WTC11 (cell line): ENCODE results near the gene GRAP2. TPM values are rescaled to one million over a fixed set of nuclear protein-coding genes. Genes with fewer than 3 reads are reported as not detected.

Experiments used
- AR ChIP-seq: fragments of 250-450 bp; sonication (Bioruptor Pico); IDR thresholded peaks from 2 replicates; pipeline ENCODE4 v1.9.0; 2021; ENCODE audit warnings: mild to moderate bottlenecking
- ATF2 ChIP-seq: sonication (generic); formaldehyde crosslinking; IDR thresholded peaks from 2 replicates; pipeline ENCODE4 v1.8.1; 2022; ENCODE audit warnings: low read depth, missing genetic modification reagents, borderline replicate concordance
- ATF6 ChIP-seq: sonication (generic); formaldehyde crosslinking; IDR thresholded peaks from 2 replicates; pipeline ENCODE4 v1.8.1; 2023; ENCODE audit warnings: mild to moderate bottlenecking, missing genetic modification reagents
- CBFB ChIP-seq: sonication (generic); formaldehyde crosslinking; IDR thresholded peaks from 2 replicates; pipeline ENCODE4 v1.8.1; 2022; ENCODE audit warnings: mild to moderate bottlenecking, low read depth, missing genetic modification reagents
- CREM ChIP-seq: sonication (generic); formaldehyde crosslinking; IDR thresholded peaks from 2 replicates; pipeline ENCODE4 v1.8.1; 2022; ENCODE audit warnings: mild to moderate bottlenecking, missing genetic modification reagents, moderate library complexity
- HMGA2 ChIP-seq: fragments of 250-450 bp; sonication (Bioruptor Pico); IDR thresholded peaks from 2 replicates; pipeline ENCODE4 v1.4.0; 2021; ENCODE audit warnings: mild to moderate bottlenecking, moderate library complexity
- JUN ChIP-seq: sonication (generic); formaldehyde crosslinking; IDR thresholded peaks from 2 replicates; pipeline ENCODE4 v1.8.0; 2023; ENCODE audit warnings: mild to moderate bottlenecking, missing genetic modification reagents
- KAT7 ChIP-seq: sonication (generic); formaldehyde crosslinking; IDR thresholded peaks from 2 replicates; pipeline ENCODE4 v1.8.1; 2023; ENCODE audit warnings: missing genetic modification reagents, mild to moderate bottlenecking, borderline replicate concordance
- NR2C2 ChIP-seq: sonication (generic); formaldehyde crosslinking; IDR thresholded peaks from 2 replicates; pipeline ENCODE4 v1.8.0; 2022; ENCODE audit warnings: mild to moderate bottlenecking, missing genetic modification reagents
- PREB ChIP-seq: sonication (generic); formaldehyde crosslinking; IDR thresholded peaks from 2 replicates; pipeline ENCODE4 v1.8.1; 2022; ENCODE audit warnings: mild to moderate bottlenecking, missing genetic modification reagents, moderate library complexity, borderline replicate concordance
- PRRX2 ChIP-seq: fragments of 250-450 bp; sonication (Bioruptor Pico); IDR thresholded peaks from 2 replicates; pipeline ENCODE4 v1.8.0; 2021; ENCODE audit warnings: mild to moderate bottlenecking
- RELA ChIP-seq: sonication (generic); formaldehyde crosslinking; IDR thresholded peaks from 2 replicates; pipeline ENCODE4 v1.8.1; 2022; ENCODE audit warnings: missing genetic modification reagents, mild to moderate bottlenecking, borderline replicate concordance
- SMAD3 ChIP-seq: sonication (generic); formaldehyde crosslinking; IDR thresholded peaks from 2 replicates; pipeline ENCODE4 v1.8.0; 2022; ENCODE audit warnings: missing genetic modification reagents, mild to moderate bottlenecking, borderline replicate concordance
- STAT6 ChIP-seq: sonication (generic); formaldehyde crosslinking; conservative IDR thresholded peaks from 2 replicates; pipeline ENCODE4 v1.8.1; 2023; ENCODE audit warnings: mild to moderate bottlenecking, low read depth, missing genetic modification reagents, moderate library complexity
- TCF7 ChIP-seq: sonication (generic); formaldehyde crosslinking; IDR thresholded peaks from 2 replicates; pipeline ENCODE4 v1.8.0; 2022; ENCODE audit warnings: mild to moderate bottlenecking, low read depth, missing genetic modification reagents, moderate library complexity
- TEAD1 ChIP-seq: sonication (generic); formaldehyde crosslinking; IDR thresholded peaks from 2 replicates; pipeline ENCODE4 v1.8.0; 2022; ENCODE audit warnings: mild to moderate bottlenecking, missing genetic modification reagents
- TEAD4 ChIP-seq: sonication (generic); formaldehyde crosslinking; IDR thresholded peaks from 2 replicates; pipeline ENCODE4 v1.8.0; 2022; ENCODE audit warnings: mild to moderate bottlenecking, missing genetic modification reagents
- TP53 ChIP-seq: sonication (generic); formaldehyde crosslinking; IDR thresholded peaks from 2 replicates; pipeline ENCODE4 v1.8.1; 2023; ENCODE audit warnings: mild to moderate bottlenecking, missing genetic modification reagents
- ZNF232 ChIP-seq: sonication (generic); formaldehyde crosslinking; IDR thresholded peaks from 2 replicates; pipeline ENCODE4 v1.8.0; 2022; ENCODE audit warnings: mild to moderate bottlenecking, missing genetic modification reagents
- ZNF263 ChIP-seq: sonication (generic); formaldehyde crosslinking; IDR thresholded peaks from 2 replicates; pipeline ENCODE4 v1.8.1; 2022; ENCODE audit warnings: low read depth, mild to moderate bottlenecking, moderate library complexity, missing genetic modification reagents
- ZNF425 ChIP-seq: fragments of 250-450 bp; sonication (Bioruptor Pico); conservative IDR thresholded peaks from 2 replicates; pipeline ENCODE4 v1.9.0; 2021; ENCODE audit warnings: mild to moderate bottlenecking
- ZSCAN18 ChIP-seq: fragments of 250-450 bp; sonication (Bioruptor Pico); IDR thresholded peaks from 2 replicates; pipeline ENCODE4 v2.1.2; 2022; ENCODE audit warnings: mild to moderate bottlenecking, moderate library complexity
- total RNA-seq: library from RNA; stranded (reverse); gene quantifications from 3 replicates; pipeline ENCODE4 v1.2.3, GENCODE V29; 2021

GRAP2 gene
- total RNA-seq, 1 experiment from 2014 or later, result 0.33 TPM

- TF ChIP-seq HMGA2 (CRISPR knock-in tag) (no peak), ATF2 (CRISPR knock-in tag) (no peak), ZNF425 (CRISPR knock-in tag) (no peak), TEAD4 (CRISPR knock-in tag) (no peak), STAT6 (CRISPR knock-in tag) (no peak), PREB (CRISPR knock-in tag) (no peak), CREM (no peak), NR2C2 (CRISPR knock-in tag) (no peak), PRRX2 (CRISPR knock-in tag) (no peak), ZNF232 (CRISPR knock-in tag) (peak; percentile 44; the same call in 1 of the 2 replicates), ZNF263 (CRISPR knock-in tag) (no peak), JUN (no peak), RELA (no peak), TEAD1 (no peak), KAT7 (CRISPR knock-in tag) (no peak), AR (CRISPR knock-in tag) (no peak), CBFB (CRISPR knock-in tag) (no peak), SMAD3 (CRISPR knock-in tag) (no peak), TCF7 (CRISPR knock-in tag) (no peak), TP53 (CRISPR knock-in tag) (no peak), ZSCAN18 (CRISPR knock-in tag) (no peak), ATF6 (no peak)
Measured at GRCh38 chr22:39997939-39998726, 97.2 kb downstream of the GRAP2 start (continued).
